HepG2 (cell line): ENCODE data around the gene ING1. TPM values are rescaled to one million over a fixed set of nuclear protein-coding genes. Genes with fewer than 3 reads are reported as not detected.

Experiments used
- BORCS8-MEF2B ChIP-seq: sonication (generic); formaldehyde crosslinking; IDR thresholded peaks from 2 replicates; pipeline ENCODE4 v1.8.0; 2022; ENCODE audit warnings: mild to moderate bottlenecking, missing genetic modification reagents
- KLF9 ChIP-seq: IDR thresholded peaks from 2 replicates; pipeline ENCODE4 v1.6.1; 2016; ENCODE audit warnings: low read depth
- REST ChIP-seq, 2 experiments: IDR thresholded peaks; 2 replicates each; pipeline ENCODE4 v1.6.1; 2011 to 2012; ENCODE audit warnings: low read length in 2 of 2, borderline replicate concordance in 1 of 2, low read depth in 1 of 2, mild to moderate bottlenecking in 1 of 2, moderate library complexity in 1 of 2
- SNAPC4 ChIP-seq: sonication (generic); formaldehyde crosslinking; IDR thresholded peaks from 2 replicates; pipeline ENCODE4 v1.4.0; 2020; ENCODE audit warnings: mild to moderate bottlenecking, missing genetic modification reagents
- STAT5B ChIP-seq: sonication (generic); formaldehyde crosslinking; IDR thresholded peaks from 2 replicates; pipeline ENCODE4 v1.4.0; 2020; ENCODE audit warnings: missing genetic modification reagents
- THRA ChIP-seq: sonication (generic); formaldehyde crosslinking; IDR thresholded peaks from 2 replicates; pipeline ENCODE4 v1.4.0; 2020; ENCODE audit warnings: missing genetic modification reagents, borderline replicate concordance
- ZFAT ChIP-seq: sonication (generic); formaldehyde crosslinking; conservative IDR thresholded peaks from 2 replicates; pipeline ENCODE4 v1.8.1; 2023; ENCODE audit warnings: missing genetic modification reagents, inconsistent platforms
- ZNF644 ChIP-seq: IDR thresholded peaks from 2 replicates; pipeline ENCODE4 v1.6.1; 2016; ENCODE audit warnings: low read depth
- polyA plus RNA-seq, 8 experiments: library from polyadenylated mRNA; depleted of rRNA in 3 of 8; stranded (reverse) in 7 of 8; unstranded in 1 of 8; fragments of >200 nt; fragmentation: Illumina TruSeq in 4 of 8; extraction: Trizol in 4 of 8; gene quantifications; 2 replicates each; pipeline versions ENCODE4 v1.2.1 to v1.2.3, GENCODE V29; 2011 to 2016; ENCODE audit warnings: low read depth in 4 of 8, missing spikeins in 1 of 8, mixed read lengths in 1 of 8; ENCODE audit not compliant: insufficient read depth in 1 of 8
- total RNA-seq, 5 experiments: library from RNA; depleted of rRNA; stranded (reverse); fragments of >200 nt; fragmentation: Illumina TruSeq; extraction: Trizol; gene quantifications; 2 replicates each; pipeline ENCODE4 v1.2.3, GENCODE V29; 2016; ENCODE audit warnings: low read depth in 1 of 5
- TF ChIP-seq, protein P1 (sequence below): conservative IDR thresholded peaks from 2 replicates; pipeline ENCODE4 v1.6.1; 2018; ENCODE audit warnings: missing genetic modification reagents
- TF ChIP-seq, protein P2 (sequence below): sonication (generic); formaldehyde crosslinking; IDR thresholded peaks from 2 replicates; pipeline ENCODE4 v1.4.0; 2020; ENCODE audit warnings: missing genetic modification reagents
- TF ChIP-seq, protein P3 (sequence below): sonication (generic); formaldehyde crosslinking; IDR thresholded peaks from 2 replicates; pipeline ENCODE4 v1.4.0; 2020; ENCODE audit warnings: mild to moderate bottlenecking, missing genetic modification reagents

The ING1 gene
- total and polyA plus RNA-seq, 2 of the 13 experiments (the other 11 are each of a cell fraction or from before 2014, with no cell fraction given), result 8.1 to 16.1 TPM

- TF ChIP-seq, protein P1, sequence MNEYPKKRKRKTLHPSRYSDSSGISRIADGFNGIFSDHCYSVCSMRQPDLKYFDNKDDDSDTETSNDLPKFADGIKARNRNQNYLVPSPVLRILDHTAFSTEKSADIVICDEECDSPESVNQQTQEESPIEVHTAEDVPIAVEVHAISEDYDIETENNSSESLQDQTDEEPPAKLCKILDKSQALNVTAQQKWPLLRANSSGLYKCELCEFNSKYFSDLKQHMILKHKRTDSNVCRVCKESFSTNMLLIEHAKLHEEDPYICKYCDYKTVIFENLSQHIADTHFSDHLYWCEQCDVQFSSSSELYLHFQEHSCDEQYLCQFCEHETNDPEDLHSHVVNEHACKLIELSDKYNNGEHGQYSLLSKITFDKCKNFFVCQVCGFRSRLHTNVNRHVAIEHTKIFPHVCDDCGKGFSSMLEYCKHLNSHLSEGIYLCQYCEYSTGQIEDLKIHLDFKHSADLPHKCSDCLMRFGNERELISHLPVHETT (CRISPR knock-in tag), result no peak; the same call in 1 of the 2 replicates
- TF ChIP-seq REST (IDR thresholded peaks at IDR 0.05; ENCODE audit: borderline replicate concordance in 1 of 2, low read depth in 1 of 2, low read length in 2 of 2), result peak in 1 of 2 experiments; percentile 81; a peak in 2 of 4 replicates
- TF ChIP-seq SNAPC4 (CRISPR knock-in tag), result no peak
- no peak for TF ChIP-seq STAT5B (CRISPR knock-in tag)
- no peak for TF ChIP-seq KLF9 (CRISPR knock-in tag)
- TF ChIP-seq BORCS8-MEF2B (CRISPR knock-in tag), result no peak
- TF ChIP-seq ZFAT (CRISPR knock-in tag), result no peak
- TF ChIP-seq, protein P2, sequence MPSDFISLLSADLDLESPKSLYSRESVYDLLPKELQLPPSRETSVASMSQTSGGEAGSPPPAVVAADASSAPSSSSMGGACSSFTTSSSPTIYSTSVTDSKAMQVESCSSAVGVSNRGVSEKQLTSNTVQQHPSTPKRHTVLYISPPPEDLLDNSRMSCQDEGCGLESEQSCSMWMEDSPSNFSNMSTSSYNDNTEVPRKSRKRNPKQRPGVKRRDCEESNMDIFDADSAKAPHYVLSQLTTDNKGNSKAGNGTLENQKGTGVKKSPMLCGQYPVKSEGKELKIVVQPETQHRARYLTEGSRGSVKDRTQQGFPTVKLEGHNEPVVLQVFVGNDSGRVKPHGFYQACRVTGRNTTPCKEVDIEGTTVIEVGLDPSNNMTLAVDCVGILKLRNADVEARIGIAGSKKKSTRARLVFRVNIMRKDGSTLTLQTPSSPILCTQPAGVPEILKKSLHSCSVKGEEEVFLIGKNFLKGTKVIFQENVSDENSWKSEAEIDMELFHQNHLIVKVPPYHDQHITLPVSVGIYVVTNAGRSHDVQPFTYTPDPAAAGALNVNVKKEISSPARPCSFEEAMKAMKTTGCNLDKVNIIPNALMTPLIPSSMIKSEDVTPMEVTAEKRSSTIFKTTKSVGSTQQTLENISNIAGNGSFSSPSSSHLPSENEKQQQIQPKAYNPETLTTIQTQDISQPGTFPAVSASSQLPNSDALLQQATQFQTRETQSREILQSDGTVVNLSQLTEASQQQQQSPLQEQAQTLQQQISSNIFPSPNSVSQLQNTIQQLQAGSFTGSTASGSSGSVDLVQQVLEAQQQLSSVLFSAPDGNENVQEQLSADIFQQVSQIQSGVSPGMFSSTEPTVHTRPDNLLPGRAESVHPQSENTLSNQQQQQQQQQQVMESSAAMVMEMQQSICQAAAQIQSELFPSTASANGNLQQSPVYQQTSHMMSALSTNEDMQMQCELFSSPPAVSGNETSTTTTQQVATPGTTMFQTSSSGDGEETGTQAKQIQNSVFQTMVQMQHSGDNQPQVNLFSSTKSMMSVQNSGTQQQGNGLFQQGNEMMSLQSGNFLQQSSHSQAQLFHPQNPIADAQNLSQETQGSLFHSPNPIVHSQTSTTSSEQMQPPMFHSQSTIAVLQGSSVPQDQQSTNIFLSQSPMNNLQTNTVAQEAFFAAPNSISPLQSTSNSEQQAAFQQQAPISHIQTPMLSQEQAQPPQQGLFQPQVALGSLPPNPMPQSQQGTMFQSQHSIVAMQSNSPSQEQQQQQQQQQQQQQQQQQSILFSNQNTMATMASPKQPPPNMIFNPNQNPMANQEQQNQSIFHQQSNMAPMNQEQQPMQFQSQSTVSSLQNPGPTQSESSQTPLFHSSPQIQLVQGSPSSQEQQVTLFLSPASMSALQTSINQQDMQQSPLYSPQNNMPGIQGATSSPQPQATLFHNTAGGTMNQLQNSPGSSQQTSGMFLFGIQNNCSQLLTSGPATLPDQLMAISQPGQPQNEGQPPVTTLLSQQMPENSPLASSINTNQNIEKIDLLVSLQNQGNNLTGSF (CRISPR knock-in tag), result no peak
- no peak for TF ChIP-seq ZNF644 (CRISPR knock-in tag)
- TF ChIP-seq THRA, result no peak; the same call in 1 of the 2 replicates
- TF ChIP-seq, protein P3, sequence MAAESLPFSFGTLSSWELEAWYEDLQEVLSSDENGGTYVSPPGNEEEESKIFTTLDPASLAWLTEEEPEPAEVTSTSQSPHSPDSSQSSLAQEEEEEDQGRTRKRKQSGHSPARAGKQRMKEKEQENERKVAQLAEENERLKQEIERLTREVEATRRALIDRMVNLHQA (CRISPR knock-in tag), result no peak
These were observed 1.4 kb downstream of the ING1 start (continued) for GRCh38 chr13:110714797-110715394.
